Spleen (tissue), 11 donors: ENCODE results near the gene MPZL3. TPM values are rescaled to one million over a fixed set of nuclear protein-coding genes. Genes with fewer than 3 reads are reported as not detected.

ENCODE experiments used
- DNase-seq: peaks from one replicate; pipeline ENCODE4 v3.0.0-alpha.2; 2020
- H3K27ac ChIP-seq, 8 donors: fragments of 200-600 bp; sonication (generic) in 7 of 8; 1 replicate in 4 of 8; 2 replicates in 4 of 8; pipeline versions ENCODE4 v1.5.0 to v1.8.0; 2016 to 2021; ENCODE audit warnings: inconsistent platforms in 4 of 8, mild to moderate bottlenecking in 4 of 8, moderate library complexity in 1 of 8
- H3K27me3 ChIP-seq, 7 donors: fragments of 200-600 bp; sonication (generic) in 6 of 7; replicated peaks in 1 of 7; 1 replicate in 4 of 7; 2 replicates in 3 of 7; pipeline versions ENCODE4 v1.5.0 to v1.8.0; 2016 to 2021; ENCODE audit warnings: inconsistent platforms in 3 of 7, mild to moderate bottlenecking in 1 of 7
- H3K36me3 ChIP-seq, 6 donors: fragments of 200-600 bp; sonication (generic) in 5 of 6; 1 replicate in 4 of 6; 2 replicates in 2 of 6; pipeline versions ENCODE4 v1.5.0 to v1.8.0; 2016 to 2021; ENCODE audit warnings: inconsistent platforms in 2 of 6
- H3K4me1 ChIP-seq, 6 donors: fragments of 200-600 bp; sonication (generic) in 5 of 6; 1 replicate in 3 of 6; 2 replicates in 3 of 6; pipeline versions ENCODE4 v1.5.0 to v1.8.0; 2016 to 2021; ENCODE audit warnings: inconsistent platforms in 3 of 6
- H3K4me3 ChIP-seq, 8 donors: fragments of 200-600 bp; sonication (generic) in 7 of 8; 1 replicate in 4 of 8; 2 replicates in 4 of 8; pipeline versions ENCODE4 v1.5.0 to v1.8.0; 2016 to 2021; ENCODE audit warnings: inconsistent platforms in 4 of 8, mild to moderate bottlenecking in 4 of 8, moderate library complexity in 2 of 8
- H3K9me3 ChIP-seq, 8 donors: fragments of 200-600 bp; sonication (generic) in 7 of 8; 1 replicate in 4 of 8; 2 replicates in 4 of 8; pipeline versions ENCODE4 v1.5.0 to v1.8.0; 2016 to 2021; ENCODE audit warnings: inconsistent platforms in 4 of 8
- CTCF ChIP-seq, 11 experiments: fragments of 200-600 bp in 7 of 11; fragments of 450-650 bp in 4 of 11; sonication (generic) in 4 of 11; IDR thresholded peaks in 8 of 11; conservative IDR thresholded peaks in 3 of 11; 1 replicate in 7 of 11; 2 replicates in 4 of 11; pipeline versions ENCODE4 v1.4.0 to v1.8.0; 2016 to 2021; ENCODE audit warnings: antibody characterized with exemption in 11 of 11, inconsistent platforms in 4 of 11, mild to moderate bottlenecking in 1 of 11
- POLR2A ChIP-seq, 3 donors: fragments of 450-650 bp; IDR thresholded peaks; one replicate each; pipeline ENCODE4 v1.5.1; 2017; ENCODE audit warnings: antibody characterized with exemption in 3 of 3, mild to moderate bottlenecking in 1 of 3
- POLR2AphosphoS5 ChIP-seq, 3 donors: sonication (generic); formaldehyde crosslinking; IDR thresholded peaks; one replicate each; pipeline ENCODE4 v1.5.1; 2017; ENCODE audit warnings: antibody characterized with exemption in 3 of 3
- WGBS, 5 donors: extraction: QIAGEN DNeasy Blood & Tissue Kit in 3 of 5; methylation state at CpG; one replicate each; pipeline versions ENCODE4 v1.1.5 to v1.1.7; 2013 to 2018; 5-methylcytosine and 5-hydroxymethylcytosine counted together
- intact Hi-C: fragments of 100-400 bp; cut with DNase I; formaldehyde crosslinking; loops from one replicate; pipeline ENCODE4 v1.15.0; 2023; ENCODE audit warnings: low total_unique reads
- polyA plus RNA-seq, 3 donors: library from polyadenylated mRNA; stranded (reverse); fragments of 200-250 nt; gene quantifications; one replicate each; pipeline ENCODE4 v1.2.1, GENCODE V29; 2013
- small RNA-seq, 4 donors: library from RNA; depleted of rRNA; stranded (forward); fragments of <200 nt; gene quantifications; one replicate each; pipeline ENCODE3, GENCODE V24; 2016
- total RNA-seq, 7 donors: library from RNA; depleted of rRNA in 3 of 7; stranded (reverse); fragments of >200 nt in 3 of 7; fragmentation: NEBNext Ultra II Directional in 4 of 7; extraction: Animal tissue kit (Norgen Biotek cat#: 25700) in 4 of 7; gene quantifications; one replicate each; pipeline versions ENCODE4 v1.1.0 to v1.2.1, GENCODE V29; 2016 to 2021
- donor health status: healthy with polysubstance abuse.
- donor health status: DM: no; HTN: no; CAD: no; lungs with moderate emphysema.
- donor health status: DM: no; HTN: no; CAD: no.
- donor health status: Bipolar disorder and iron deficiency.
- donor health status: healthy.
- donor health status: DM: no; HTN: no; CAD: no.
- donor health status: DM: yes; HTN: yes; CAD: no.

The MPZL3 gene
- total and polyA plus RNA-seq, 10 donors: 2.0 to 12.9 (median 6.6) TPM

DNA sequence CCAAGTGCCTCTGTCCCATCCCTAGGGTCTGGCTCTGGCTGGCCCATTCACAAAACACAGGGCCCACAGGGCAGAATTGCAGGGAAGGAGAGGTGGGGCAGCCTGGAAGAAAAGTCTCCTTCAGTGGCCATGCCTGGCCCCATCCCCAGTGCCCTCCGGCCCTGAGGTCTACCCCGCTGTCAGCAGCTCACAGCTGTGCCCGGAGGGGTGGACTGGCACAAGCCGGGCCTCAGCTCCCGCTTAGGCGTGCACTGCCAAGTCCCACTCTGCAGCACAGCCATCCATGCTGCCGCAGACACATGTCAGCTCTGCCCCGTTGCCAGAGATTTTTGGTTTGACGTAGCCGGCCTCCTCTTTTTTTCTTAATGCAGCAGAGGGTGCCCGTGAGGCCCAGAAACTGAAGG lies 71.9 kb downstream of the MPZL3 start:
- Histone ChIP-seq H3K4me1 (peaks cover 0 to 28% (median 3%) of the 10 kb centered on the region in 6 donors), H3K9me3 (no peaks in the 10 kb centered on the region), H3K27me3 (peaks cover 0 to 48% (median 7%) of the 10 kb centered on the region in 7 donors), H3K27ac (no peak overlapping the region), H3K36me3 (no peaks in the 10 kb centered on the region), H3K4me3 (no peak overlapping the region)
- TF ChIP-seq CTCF (IDR thresholded peaks at IDR 0.05 in 8 of 11, conservative IDR thresholded peaks at IDR 0.05 in 3 of 11) (no peak), POLR2AphosphoS5 (IDR thresholded peaks at IDR 0.05) (no peak), POLR2A (IDR thresholded peaks at IDR 0.05) (no peak)
- intact Hi-C loops: no loop called here
- no peak for DNase-seq
- WGBS, 5 donors: 19 to 33% (median 25%) methylated on average over 10 to 11 of the region's 11 CpGs

DNA sequence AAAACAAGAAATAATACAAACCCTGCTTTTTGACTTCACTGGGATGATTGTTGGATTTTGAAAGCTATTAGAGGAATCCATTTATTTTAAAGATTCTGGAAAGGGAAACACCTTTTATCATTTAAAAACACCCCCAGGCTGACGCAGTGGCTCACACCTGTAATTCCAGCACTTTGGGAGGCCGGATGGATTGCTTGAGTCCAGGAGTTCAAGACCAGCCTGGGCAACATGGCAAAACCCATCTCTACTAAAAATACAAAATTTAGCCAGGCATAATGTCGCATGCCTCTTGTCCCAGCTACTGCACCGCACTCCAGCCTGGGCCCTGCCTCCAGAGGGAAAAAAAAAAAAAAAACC lies 75.4 kb downstream of the MPZL3 start:
- H3K4me3 ChIP-seq: no peak overlapping the region
- peaks cover 0 to 60% (median 9%) of the 10 kb centered on the region in 7 donors for H3K27me3 ChIP-seq
- no peaks in the 10 kb centered on the region for H3K36me3 ChIP-seq
- H3K4me1 ChIP-seq: peaks cover 0 to 14% (median 4%) of the 10 kb centered on the region in 6 donors
- TF ChIP-seq POLR2AphosphoS5 (IDR thresholded peaks at IDR 0.05): no peak
- TF ChIP-seq CTCF (IDR thresholded peaks at IDR 0.05 in 8 of 11, conservative IDR thresholded peaks at IDR 0.05 in 3 of 11): no peak
- no peak for TF ChIP-seq POLR2A (IDR thresholded peaks at IDR 0.05)
- no peak overlapping the region for H3K27ac ChIP-seq
- intact Hi-C loops: no loop called here
- H3K9me3 ChIP-seq: no peaks in the 10 kb centered on the region
- 81 to 93% (median 90%) methylated on average over 4 of the region's 4 CpGs for WGBS, 5 donors
- no peak for DNase-seq

Small RNAs within 50 kb of the gene (small RNA-seq; reads per million reads assigned to genes)
- 0 to 0.41 (median 0) reads per million in 4 donors for gene HSPE1P18

Other genes with a start within 250 kb of the MPZL3 start
- 1 to 10 TPM in 3 of 7 donors, under 1 TPM in 1, not detected in 3; 0.85 to 1.4 (median 1.2) TPM for gene TMPRSS4, start 175.3 kb downstream of the MPZL3 start, total RNA-seq
- under 1 TPM; 0.09 to 0.26 (median 0.21) TPM for gene TMPRSS4, start 175.3 kb downstream of the MPZL3 start, polyA plus RNA-seq
- 1 to 10 TPM in 1 of 7 donors, under 1 TPM in 6; 0.20 to 1.3 (median 0.46) TPM for gene SMIM35, start 165.4 kb downstream of the MPZL3 start, total RNA-seq
- gene SMIM35, start 165.4 kb downstream of the MPZL3 start, polyA plus RNA-seq: under 1 TPM; 0.16 to 0.59 (median 0.33) TPM
- gene SCN4B, start 99.5 kb downstream of the MPZL3 start, total RNA-seq: 1 to 10 TPM in 1 of 7 donors, under 1 TPM in 4, not detected in 2; 0.23 to 1.9 (median 0.47) TPM
- under 1 TPM; 0.06 to 0.37 (median 0.14) TPM for gene SCN4B, start 99.5 kb downstream of the MPZL3 start, polyA plus RNA-seq
- under 1 TPM in 3 of 7 donors, not detected in 4; 0.03 to 0.15 (median 0.14) TPM for gene SCN2B, start 75.7 kb downstream of the MPZL3 start, total RNA-seq
- gene SCN2B, start 75.7 kb downstream of the MPZL3 start, polyA plus RNA-seq: under 1 TPM; 0.02 to 0.04 (median 0.03) TPM
- 100 to 1,000 TPM in 2 of 7 donors, 10 to 100 TPM in 5; 45.5 to 180 (median 91.3) TPM for gene JAML, start 27.4 kb downstream of the MPZL3 start, total RNA-seq
- gene JAML, start 27.4 kb downstream of the MPZL3 start, polyA plus RNA-seq: 100 to 1,000 TPM in 1 of 3 donors, 10 to 100 TPM in 2; 18.2 to 154 (median 42.0) TPM
- 10 to 100 TPM in 3 of 7 donors, 1 to 10 TPM in 4; 7.0 to 18.4 (median 9.8) TPM for gene MPZL2, start 11.9 kb upstream of the MPZL3 start, total RNA-seq
- gene MPZL2, start 11.9 kb upstream of the MPZL3 start, polyA plus RNA-seq: 1 to 10 TPM; 1.6 to 2.0 (median 1.8) TPM
- gene CD3E, start 52.4 kb upstream of the MPZL3 start, total RNA-seq: 10 to 100 TPM; 49.1 to 89.2 (median 60.0) TPM
- gene CD3E, start 52.4 kb upstream of the MPZL3 start, polyA plus RNA-seq: 10 to 100 TPM; 20.5 to 51.4 (median 32.9) TPM
- 10 to 100 TPM; 27.3 to 70.0 (median 43.0) TPM for gene CD3D, start 90.3 kb upstream of the MPZL3 start, total RNA-seq
- gene CD3D, start 90.3 kb upstream of the MPZL3 start, polyA plus RNA-seq: 10 to 100 TPM; 28.6 to 70.7 (median 31.7) TPM
- 10 to 100 TPM; 15.7 to 30.5 (median 20.2) TPM for gene CD3G, start 92.0 kb upstream of the MPZL3 start, total RNA-seq
- gene CD3G, start 92.0 kb upstream of the MPZL3 start, polyA plus RNA-seq: 1 to 10 TPM; 1.4 to 3.9 (median 3.5) TPM
- 10 to 100 TPM; 31.8 to 55.6 (median 42.8) TPM for gene UBE4A, start 107.2 kb upstream of the MPZL3 start, total RNA-seq
- gene UBE4A, start 107.2 kb upstream of the MPZL3 start, polyA plus RNA-seq: 10 to 100 TPM; 13.0 to 17.8 (median 13.6) TPM
- gene ATP5MG, start 149.2 kb upstream of the MPZL3 start, total RNA-seq: 100 to 1,000 TPM in 4 of 7 donors, 10 to 100 TPM in 3; 34.5 to 154 (median 135) TPM
- gene ATP5MG, start 149.2 kb upstream of the MPZL3 start, polyA plus RNA-seq: 100 to 1,000 TPM; 178 to 258 (median 232) TPM
- gene KMT2A, start 184.1 kb upstream of the MPZL3 start, total RNA-seq: 100 to 1,000 TPM in 6 of 7 donors, 10 to 100 TPM in 1; 97.4 to 134 (median 105) TPM
- gene KMT2A, start 184.1 kb upstream of the MPZL3 start, polyA plus RNA-seq: 10 to 100 TPM in 1 of 3 donors, 1 to 10 TPM in 2; 5.9 to 11.9 (median 7.9) TPM